HT-29 (cell line): ENCODE data around the gene GPR82. TPM values are rescaled to one million over a fixed set of nuclear protein-coding genes. Genes with fewer than 3 reads are reported as not detected.
"Not testable (repeated sequence)": the region's sequence is repeated elsewhere in the genome, so short reads cannot be mapped to it uniquely, and the experiment has no call there.

Source experiments
- DNase-seq: peaks from one replicate; pipeline ENCODE4 v3.0.0-alpha.2; 2015; ENCODE audit warnings: low spot score
- total RNA-seq: library from RNA; depleted of rRNA; stranded (reverse); fragments of >200 nt; shearing (Covaris generic); gene quantifications from 2 replicates; pipeline ENCODE4 v1.2.3, GENCODE V29; 2014

GPR82 gene
- total RNA-seq, 1 experiment from 2014 or later, result not detected

DNA sequence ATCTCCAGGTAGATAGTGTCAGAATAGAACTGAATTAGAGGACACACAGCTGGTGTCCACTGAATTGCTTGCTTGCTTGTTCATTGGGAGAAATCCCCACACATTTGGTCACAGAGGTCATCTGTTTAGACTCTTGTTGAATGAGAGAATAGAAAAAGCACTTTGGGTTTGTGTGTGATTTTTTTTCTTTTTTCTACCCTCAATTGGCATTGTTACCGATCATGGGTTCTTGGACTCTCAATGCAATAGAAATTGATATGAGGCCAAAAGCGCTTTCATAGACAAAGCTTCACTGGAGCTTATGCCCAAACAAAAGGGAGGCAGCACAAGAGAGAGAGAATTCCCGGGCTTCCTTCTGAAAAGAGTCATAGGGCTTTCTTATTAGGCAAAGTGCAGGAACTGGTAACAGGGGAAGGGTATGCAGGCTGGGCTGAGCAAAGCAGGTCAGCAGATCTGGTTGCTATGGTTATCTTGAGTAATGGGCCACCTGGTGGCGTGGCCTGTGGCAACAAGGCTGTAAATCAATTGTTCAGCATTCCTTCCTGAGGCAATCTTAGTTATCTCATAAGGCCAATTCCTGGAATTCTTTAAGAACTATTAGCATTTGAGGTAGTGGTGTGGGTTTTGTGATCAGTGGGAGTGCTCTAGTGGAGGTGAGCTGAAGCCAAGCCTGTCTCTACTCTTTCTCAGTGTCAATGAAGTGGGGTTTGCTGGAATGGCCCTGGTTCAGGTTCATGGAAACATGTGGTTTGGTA is 5.3 kb upstream of the GPR82 start:
- no peak for DNase-seq

DNA sequence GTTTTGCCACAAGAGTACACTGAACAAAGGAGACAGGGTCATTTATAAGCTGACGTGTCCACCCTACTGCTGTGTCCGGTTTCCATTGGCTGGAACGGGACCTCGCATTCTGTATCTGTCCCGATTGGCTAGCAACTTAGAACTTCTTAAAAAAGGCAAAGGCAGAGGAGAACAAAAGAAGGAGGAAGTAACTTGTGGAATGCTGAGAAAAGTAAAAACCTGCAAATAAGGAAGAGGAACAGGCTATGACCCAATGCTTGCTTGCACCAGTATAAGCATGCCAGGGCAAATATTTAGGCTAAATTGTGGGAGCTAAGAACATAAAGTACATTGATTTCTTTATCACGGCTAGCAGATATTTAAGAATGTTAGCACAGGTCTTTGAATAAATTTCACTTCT is 4.4 kb upstream of the GPR82 start:
- not testable (repeated sequence) for DNase-seq

DNA sequence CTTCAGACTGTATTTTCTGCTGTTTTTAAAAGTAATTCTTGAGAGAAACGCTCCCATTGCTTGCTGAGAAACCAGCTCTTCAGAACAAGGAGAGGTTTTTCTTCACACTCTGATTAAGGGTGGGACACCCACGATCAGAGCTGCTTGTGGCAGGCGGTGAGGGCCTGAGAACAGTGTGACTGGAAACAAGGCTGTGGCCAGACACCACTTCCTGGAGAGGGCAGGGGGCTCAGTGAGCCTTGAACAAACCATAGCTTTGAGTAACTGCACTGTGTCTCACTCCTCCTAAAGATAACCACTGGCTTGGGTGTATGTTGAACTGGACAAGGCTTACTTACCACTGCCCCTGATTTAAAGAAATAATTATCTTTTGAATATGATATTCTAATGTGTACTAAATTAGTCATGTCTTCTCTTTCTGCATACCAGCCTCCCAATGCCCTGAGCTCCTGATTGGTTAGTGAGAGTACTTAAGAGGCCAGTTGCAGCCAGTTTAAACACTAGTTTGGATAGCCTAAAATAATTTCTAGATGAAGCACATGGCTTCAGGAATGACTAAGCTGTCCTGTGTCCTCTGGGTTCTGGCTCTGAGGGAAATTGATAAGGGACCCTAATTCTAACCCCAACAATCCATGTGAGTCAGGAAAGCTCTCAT is 3.7 kb upstream of the GPR82 start:
- no peak for DNase-seq

DNA sequence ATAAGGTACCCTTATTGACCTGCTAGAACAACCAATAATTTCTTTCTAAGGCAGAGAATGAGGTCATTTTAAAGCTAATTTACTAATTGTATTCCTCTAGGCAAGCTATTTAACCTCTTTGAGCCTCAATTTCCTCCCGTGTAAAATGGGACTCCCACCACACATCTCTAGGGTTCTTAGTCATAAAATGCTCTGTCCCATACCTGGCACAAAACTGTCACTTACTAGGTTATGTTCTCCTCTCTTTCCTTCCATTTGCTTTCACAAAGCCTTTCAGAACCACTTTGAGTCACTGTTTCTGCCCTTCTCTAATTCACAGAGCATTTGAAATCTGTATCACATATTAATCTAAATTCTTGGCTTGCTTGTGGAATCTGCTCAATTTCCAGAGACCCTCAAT is 2.4 kb upstream of the GPR82 start:
- no peak for DNase-seq

DNA sequence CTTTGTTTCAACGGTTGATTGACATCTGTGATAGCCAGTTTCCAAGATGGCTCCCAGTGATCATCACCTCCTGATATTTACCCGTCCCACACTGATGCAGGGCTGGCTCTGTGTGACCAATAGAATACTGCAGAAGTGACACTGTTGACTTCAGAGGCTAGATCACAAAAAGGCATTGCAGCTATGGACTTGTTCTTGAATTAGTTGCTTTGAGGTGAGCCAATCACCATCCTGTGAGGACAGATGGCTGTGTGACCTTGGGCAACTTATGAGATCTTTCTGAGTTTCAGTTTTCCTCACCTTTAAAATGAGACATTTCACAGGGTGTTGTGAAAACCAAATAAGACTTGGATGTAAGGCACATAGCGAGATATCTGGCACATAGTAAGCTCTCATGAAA is 1.8 kb upstream of the GPR82 start:
- no peak for DNase-seq

DNA sequence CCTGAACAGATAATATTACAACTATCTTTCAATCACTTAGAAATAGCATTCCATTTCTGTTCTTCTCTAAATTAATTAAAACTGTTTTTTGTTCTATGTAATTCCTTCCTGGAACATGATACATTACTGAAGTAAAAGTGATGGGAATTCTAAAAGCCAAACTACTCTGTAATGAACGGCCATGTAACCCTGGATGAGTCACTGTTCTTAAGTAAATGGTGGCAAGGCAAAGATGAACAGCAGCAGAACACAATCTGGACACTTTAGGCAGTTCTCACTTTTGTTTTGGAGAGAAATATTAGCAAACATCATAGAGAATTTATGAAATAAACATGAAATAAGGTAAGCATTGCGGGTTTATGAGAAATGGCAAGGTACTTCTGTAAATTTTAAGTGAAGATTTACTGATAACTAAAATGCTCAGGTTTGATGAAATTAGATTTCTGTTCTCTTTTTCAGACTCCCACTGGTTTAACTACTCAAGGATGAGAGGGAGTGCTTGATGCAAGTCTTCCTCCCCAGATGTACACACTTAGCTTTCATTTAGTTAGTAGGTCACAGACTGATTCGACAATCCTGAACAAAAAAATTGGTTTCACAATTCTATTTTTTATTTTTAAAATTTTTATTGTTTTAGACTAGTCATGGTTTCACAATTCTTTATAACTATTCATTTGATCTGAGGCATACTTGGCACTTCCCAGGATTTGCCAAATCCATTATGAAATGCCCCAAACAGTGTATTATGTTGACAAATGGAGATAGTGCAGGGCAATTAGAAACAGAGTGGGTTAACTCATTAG is 964 bp upstream of the GPR82 start:
- no peak for DNase-seq

- no peak for DNase-seq
These were observed 4.1 kb downstream of the GPR82 start for GRCh38 chrX:41728125-41728524.

- DNase-seq, result no peak
These were observed 6.1 kb downstream of the GPR82 start for GRCh38 chrX:41730081-41730480.

- no peak for DNase-seq
These were observed 8.3 kb downstream of the GPR82 start for GRCh38 chrX:41732260-41732659.

GRCh38 chrX:41733939-41734338 is 10.0 kb downstream of the GPR82 start:
- DNase-seq, result no peak

GRCh38 chrX:41734530-41734929 is 10.5 kb downstream of the GPR82 start:
- DNase-seq, result peak; percentile 2

GRCh38 chrX:41737065-41737464 is 13.1 kb downstream of the GPR82 start:
- no peak for DNase-seq

DNA sequence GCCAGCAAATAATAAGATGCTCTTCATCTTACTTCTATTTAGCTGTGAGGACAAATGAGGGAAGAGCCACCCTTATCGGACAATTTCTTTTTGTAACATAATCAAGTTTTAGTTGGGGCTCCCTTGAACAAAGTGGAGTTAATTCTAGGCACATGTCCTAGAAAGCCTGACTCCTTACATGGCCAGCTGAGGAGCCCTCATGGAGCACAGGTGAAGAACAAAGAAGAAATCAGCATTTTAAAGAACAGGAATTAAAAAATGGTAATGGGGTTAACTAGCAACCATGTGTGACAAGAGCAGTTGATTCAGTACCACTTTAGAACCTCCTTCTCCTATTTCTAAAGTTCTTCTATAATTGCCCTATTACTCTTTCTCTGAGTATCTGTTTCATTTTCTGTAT is 15.9 kb downstream of the GPR82 start:
- DNase-seq, result no peak

DNA sequence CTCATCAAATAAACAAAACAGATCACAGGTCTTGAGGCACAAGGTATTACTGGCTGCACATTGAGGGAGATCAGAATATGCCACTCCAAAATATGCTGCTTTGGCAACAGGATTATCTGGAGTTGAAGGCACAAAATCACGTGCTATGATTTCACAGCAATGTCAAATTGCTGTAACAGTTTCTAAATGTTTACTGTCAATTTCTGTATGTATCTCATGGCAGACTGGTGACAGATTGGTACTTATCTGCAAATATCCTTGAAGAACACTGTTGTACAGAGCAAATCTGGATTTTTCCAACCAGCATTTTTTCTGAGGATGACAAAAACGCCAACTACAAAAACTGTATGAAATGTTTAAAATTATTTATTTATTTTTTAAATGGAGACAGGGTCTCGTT is 26.7 kb downstream of the GPR82 start:
- DNase-seq, result no peak

GRCh38 chrX:41758401-41758800 is 34.4 kb downstream of the GPR82 start:
- DNase-seq, result no peak

- DNase-seq, result peak; percentile 16
These were observed 35.8 kb downstream of the GPR82 start for GRCh38 chrX:41759817-41760216.

DNA sequence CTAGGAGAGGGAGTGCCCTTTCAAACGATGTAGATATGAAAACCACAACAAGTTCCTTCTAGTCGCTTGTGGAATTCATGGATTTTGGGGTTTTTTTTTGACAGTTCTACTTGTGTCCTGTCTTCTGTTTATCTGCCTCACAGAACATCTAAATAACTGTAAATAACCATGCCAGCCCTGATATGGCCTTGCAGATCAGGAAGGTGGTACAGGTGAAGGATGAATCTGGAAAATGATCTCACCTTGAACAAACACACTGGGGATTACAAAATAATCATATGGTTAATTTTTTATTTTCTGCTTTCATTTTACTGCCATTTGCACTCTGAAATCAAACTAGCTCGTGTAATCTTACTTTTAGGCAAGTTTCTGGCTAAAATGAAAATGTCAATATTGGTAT is 37.2 kb downstream of the GPR82 start:
- no peak for DNase-seq

GRCh38 chrX:41761702-41762101 is 37.7 kb downstream of the GPR82 start:
- DNase-seq, result no peak

DNA sequence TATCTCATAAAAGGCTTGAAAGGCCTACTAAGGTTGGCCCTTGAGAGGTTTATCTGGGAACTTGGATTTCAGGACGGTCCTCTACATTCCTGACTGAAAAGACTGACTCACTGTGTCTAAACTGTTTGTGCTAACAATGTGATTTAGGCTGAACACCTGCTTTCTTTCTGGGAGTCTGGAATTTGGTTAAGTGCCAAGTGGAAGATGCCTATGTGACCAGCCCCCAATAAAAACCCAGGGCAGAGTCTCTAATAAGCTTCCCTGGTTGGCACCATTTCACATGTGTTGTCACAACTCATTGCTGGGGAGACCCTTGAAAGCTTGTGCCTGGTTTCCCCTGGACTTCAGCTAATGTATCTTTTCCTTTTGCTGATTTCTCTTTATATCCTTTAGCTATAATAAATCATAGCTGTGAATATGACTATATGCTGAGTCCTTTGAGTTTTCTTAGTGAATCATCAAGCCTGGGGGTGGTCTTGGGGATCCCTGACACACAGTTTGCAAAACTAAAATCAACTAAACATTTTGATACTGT is 55.1 kb downstream of the GPR82 start:
- DNase-seq, result peak; percentile 39
